ENCODE results near the gene SCG3.

The SCG3 gene

DNA sequence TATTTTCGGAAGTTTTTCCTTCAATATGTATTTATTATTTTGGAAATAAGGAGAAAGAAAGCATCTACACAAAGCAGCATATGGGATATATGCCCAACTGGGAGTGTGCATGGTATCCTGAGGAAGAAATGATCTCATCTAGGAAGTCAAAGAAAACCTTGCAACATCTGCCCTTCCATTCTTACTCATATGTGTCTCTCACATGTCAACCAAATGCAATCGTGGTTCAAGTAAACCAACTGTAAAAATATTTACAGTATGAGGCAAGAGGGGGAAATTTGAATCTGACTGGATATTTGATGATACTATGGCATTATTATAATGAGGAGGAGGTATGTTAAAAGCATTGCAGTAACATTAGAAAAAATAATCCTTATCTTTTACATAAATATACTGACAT is 3.2 kb upstream of the SCG3 start:
- no peak for DNase-seq (ENCODE audit: low read depth)

DNA sequence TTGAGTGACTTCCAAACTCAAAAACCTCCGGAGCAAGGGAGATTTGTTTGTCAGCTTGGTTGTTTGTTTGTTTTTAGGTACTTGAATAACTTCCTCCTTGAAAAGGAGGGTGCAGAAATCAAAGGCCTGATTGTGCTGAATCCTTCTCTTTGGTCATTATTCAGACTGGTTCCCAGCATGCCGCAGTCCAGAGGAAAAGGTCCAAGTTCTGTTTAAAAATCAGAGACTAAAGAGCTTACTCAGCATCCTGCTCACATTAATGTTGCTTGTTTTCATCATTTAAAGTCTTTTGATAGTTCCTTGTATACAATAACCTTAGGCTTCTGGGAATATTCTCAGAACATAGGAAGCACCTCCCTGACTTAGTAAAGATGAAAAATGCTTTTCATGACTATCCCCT is 982 bp upstream of the SCG3 start:
- no peak for DNase-seq (ENCODE audit: low read depth)

DNA sequence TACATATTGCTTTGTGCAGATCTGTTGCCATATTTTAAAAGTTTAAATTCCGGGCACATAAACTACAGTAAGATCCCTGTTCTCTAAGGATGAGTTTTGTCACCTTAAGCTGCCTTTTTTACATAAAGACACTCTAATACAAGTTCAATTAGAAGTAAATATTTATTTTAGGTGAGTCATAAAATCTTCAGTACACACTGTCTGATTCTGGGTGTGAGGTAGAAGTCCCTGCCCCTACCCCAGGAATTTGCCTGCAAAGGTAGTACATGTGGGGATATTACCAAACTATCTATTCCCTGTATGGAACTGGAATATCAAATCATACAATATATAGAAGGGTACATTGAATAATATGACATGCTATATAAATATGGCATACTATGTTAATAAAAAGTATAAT is 6.3 kb downstream of the SCG3 start:
- no peak for DNase-seq (ENCODE audit: low read depth)

DNA sequence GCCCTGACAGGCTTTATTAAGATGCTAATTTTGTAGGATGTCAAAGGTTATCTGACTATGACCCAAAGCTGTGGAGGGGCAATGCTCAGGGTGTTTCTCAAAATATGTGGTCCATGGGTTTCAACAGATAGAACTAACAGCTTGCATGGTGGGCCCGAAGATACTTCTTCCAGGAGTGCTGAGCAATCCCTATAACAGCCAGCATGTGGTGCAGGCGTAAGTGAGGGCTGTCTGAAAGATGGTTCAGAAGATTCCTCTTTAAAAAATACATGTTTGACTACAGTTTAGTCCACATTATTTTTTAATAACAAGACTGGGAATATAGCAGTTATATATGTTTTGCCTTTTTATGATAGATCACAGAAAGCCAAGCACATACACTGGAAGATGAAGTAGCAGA is 7.6 kb downstream of the SCG3 start:
- no peak for DNase-seq (ENCODE audit: low read depth)

DNA sequence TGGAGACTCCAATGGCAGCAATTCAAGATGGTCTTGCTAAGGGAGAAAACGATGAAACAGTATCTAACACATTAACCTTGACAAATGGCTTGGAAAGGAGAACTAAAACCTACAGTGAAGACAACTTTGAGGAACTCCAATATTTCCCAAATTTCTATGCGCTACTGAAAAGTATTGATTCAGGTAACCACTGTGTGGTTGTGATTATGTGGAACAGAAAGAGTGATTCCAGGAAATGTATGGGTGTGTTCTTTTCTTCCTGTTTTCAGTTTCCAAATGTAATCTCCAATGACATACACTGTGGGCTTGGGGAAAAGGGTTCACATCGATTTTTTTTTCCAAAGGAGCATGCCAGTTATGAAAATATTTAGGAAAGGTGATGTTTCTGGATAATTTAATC is 10.9 kb downstream of the SCG3 start:
- DNase-seq (ENCODE audit: low read depth) = no peak

DNA sequence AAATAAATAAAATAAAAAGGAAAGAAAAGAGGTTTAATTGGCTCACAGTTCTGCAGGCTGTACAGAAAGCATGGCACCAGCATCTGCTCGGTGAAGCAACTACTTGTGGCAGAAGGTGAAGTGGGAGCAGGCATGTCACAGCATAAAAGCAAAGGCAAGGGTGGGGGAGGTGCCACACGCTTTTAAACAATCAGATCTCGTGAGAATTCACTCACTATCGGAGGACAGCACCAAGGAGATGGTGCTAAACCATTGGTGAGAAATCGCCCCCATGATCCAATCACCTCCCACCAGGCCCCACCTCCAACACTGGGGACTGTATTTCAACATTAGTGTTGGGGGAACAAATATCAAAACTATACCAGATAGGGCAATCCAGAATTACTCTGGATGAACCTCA is 15.3 kb downstream of the SCG3 start:
- no peak for DNase-seq (ENCODE audit: low read depth)

DNA sequence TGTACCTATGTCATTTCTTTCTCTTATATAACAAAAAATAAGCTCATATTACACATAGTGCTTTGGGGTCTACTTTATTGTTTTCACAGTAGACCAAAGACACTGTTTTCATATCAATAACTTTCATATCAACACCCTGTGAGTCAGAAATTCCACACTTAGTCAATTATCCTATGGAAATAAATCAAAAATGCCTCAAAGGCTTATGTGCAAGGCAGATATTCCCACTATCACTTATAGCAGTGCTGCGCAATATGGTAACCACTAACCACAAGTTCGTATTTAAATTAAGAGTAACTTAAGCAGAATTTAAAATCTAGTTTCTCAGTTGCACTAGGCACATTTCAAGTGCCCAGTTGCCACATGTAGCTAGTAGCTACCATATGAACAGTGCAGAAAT is 15.9 kb downstream of the SCG3 start:
- DNase-seq (ENCODE audit: low read depth) = no peak

DNA sequence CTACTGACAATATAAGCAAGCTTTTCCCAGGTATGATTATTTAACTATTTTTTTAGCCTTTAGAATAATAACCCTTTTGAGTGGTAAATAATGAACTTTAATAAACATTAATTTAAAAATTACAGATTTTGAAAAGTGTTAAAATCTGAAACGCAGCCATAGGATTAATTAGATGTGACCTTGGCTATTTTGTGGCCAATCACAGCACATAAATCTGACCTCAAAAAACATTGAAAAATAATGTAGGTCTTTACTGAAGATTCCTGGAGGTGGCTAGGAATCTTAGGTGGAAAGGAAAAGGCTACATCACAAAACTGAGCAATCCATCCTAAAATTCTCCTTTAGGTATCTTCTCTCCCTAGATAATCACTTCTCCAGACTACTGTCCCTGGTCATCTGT is 18.1 kb downstream of the SCG3 start:
- no peak for DNase-seq (ENCODE audit: low read depth)

DNA sequence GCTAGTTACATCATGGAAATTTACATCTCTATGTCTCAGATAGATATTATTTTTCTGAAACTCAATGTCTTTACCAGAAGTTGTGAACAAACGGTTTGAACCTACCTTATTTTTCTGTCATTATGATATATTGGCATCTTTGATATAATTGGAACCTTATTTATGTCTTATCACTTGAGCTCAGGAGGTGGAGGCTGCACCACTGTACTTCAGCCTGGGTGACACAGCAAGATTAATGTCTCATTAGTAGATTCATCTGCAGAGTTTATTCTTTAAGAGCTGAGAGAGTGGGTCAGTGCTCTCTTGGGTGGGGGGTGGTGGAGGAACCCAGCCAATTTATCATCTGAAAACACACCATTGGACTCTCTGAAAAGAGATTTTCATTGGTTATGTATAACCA is 21.4 kb downstream of the SCG3 start:
- no peak for DNase-seq (ENCODE audit: low read depth)

DNA sequence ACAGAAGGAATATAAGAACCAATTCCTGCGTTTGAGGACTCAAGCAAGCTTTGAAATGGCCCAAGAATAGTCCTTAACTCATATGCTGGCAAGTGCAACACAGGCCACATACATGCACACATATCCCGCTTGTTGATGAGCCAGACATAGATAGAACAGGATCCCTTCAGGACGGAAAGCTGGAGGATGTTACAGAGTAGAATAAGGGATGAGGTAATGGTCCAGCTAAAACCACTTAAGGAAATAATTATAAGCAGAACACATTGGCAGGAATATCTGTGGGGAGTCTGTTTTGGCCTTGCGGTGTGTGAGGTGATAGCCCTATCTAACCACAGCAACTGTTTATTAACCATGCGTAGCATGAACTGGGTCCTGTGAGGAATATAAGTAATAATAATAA is 25.0 kb downstream of the SCG3 start:
- no peak for DNase-seq (ENCODE audit: low read depth)

DNA sequence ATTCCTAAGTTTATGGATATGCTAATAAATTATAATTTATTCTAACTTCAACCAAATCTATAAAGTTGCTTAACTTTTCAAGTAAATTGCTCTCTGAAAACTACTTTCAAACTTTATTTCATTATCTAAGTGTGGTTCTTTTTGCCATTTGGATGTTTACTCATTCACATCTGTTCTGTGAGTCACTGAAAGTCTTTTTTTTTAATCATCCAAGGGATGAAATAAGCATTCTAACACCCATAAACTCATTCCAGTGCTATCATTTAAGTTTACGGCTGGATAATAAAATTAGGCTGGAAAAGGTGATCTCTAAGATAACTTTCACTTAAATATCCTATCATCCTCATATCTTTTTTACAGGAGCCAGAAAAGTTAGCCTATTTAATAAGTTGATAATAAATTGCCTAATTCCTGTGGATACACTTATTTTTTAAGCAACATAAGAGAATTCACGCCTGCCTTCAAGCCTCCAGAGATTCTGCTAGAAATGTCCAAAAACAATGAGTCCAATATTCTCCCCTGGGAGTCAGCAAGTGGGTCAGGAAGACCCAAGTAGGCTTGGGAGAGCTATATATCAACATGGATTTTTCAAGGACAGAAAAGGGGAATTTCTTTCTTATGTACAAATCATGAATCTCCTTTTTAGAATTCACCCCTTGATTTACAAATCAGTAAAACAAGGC is 25.8 kb downstream of the SCG3 start:
- DNase-seq (ENCODE audit: low read depth) = no peak

DNA sequence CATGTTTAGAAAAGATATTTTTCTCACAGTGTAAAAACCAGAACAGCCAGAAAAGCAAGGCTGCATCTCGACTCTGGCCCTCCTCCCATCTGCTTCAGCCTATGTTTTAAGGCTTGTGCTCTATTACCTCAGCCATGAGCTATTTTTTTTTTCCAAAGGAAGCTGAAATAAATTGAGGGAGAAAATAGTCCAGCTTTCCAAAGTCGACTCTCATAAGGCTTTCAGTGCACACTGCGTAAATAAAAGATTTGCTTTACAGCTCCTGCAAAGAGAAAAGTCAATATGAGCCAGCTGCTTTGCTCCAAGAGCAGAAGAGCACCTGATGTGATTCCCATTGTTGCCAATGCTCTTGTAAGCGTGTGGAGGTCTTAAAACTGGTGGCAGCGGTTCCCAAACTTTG is 26.7 kb downstream of the SCG3 start:
- DNase-seq (ENCODE audit: low read depth) = no peak

DNA sequence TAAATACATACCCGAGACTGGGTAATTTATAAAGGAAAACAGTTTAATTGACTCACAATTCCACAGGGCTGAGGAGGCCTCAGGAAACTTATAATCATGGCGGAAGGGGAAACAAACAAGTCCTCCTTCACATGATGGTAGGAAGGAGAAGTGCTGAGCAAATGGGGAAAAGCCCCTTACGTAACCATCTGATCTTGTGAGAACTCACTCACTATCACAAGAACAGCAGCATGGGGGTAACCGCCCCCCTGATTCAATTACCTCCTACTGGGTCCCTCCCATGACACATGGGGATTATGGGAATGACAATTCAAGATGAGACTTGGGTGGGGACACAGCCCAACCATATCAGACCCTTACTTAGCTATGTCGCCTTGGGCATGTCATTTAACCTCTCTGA is 27.7 kb downstream of the SCG3 start:
- no peak for DNase-seq (ENCODE audit: low read depth)

DNA sequence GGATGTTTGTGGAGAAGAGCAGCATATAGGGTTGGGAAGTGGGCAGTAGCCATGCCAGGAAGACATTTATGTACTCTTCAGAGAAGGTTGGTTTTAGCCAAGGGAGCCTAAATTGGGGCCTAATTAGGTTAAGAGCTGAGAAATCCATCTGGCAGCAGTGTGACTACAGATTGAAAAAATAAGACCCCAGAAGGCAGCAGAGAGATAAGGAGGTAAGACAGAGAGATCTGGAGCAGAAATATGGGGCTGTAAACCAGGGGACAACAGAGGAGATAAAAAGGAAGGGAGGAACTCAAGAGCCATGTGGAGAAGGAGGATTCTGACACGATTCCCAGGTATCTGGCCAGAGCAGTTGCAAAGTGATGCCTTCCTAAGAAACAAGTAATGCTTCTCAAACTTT is 32.9 kb downstream of the SCG3 start:
- DNase-seq (ENCODE audit: low read depth) = no peak

DNA sequence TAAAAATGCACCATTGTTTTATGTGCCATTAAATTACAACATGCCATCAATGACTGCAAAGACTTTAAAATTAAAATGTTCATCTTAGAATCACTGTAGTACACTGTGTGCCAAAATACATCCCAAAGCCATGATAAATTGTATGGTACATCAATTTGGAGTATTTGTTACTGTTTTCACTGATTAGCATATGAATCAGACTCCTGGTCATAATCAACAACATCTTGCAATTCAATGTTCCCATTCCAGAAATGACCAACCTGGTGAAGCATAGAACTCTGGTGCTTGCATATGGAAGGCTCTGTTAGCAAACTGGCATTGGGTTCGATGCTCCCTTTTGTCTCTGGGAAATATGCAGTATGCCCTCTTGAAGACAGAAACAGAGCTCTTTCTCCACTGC is 33.6 kb downstream of the SCG3 start:
- DNase-seq (ENCODE audit: low read depth) = no peak

DNA sequence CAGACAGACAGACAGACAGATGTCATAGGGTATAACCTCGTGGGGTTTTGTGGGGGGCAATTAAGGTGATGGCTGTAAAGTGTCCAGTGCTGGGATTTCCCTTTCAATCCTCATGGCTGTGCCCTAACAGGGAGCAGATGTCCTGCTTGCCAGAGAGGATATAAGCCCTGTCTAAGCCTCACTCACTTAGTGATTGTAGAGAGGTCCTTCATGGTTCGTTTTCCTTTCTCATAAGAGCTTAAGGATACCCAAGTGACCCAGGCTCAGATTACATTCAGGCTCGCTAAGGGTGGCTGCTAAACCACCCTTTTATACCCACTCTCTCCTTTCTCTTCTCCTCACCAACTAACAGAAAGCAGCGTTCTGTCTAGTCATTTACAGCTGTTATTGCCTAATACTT is 36.9 kb downstream of the SCG3 start:
- no peak for DNase-seq (ENCODE audit: low read depth)

DNA sequence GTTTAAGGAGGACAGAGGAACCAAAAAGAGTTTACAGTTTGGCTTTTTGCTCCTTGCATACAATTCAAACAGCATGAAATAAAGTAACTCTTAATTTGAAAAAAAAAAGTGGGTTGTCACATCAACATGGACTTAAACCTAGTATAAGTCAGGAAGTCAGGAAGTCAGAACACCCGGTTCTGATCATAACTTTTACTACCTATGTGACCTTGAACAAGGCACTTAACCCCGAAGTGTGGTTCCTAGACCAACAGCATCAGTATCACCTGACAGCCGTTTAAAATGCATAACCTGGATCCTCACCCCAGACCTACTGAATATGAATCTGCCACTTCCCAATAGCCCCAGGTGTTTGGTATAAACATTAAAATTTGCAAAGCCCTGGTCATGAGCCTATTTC is 37.4 kb downstream of the SCG3 start:
- no peak for DNase-seq (ENCODE audit: low read depth)

DNA sequence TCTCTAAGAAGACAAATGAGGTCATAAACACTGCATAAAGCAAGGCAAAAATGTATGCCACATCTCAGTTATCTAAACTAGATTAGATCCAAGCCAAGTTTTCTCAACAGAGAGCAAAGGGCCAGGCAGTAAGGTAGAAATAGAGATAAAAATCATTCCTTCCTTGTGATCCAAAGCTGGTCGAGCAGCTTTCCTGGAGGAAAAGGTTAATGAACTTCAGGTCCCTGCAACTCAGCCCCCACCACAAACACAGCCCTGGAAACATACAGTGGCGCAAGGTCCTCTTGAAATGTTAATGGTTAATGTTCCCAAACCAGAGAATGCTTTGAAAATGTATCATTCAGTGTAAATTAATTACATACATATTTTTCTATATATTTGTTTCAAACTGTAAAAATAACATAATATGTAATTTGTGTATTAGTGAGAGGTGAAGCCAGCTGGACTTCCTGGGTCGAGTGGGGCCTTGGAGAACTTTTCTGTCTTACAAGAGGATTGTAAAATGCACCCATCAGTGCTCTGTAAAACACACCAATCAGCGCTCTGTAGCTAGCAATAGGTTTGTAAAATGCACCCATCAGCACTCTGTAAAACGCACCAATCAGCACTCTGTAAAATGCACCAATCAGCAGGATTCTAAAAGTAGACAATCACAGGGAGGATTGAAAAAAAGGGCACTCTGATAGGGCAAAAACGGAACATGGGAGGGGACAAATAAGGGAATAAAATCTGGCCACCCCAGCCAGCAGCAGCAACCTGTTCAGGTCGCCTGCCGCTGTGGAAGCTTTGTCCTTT is 39.1 kb downstream of the SCG3 start:
- no peak for DNase-seq (ENCODE audit: low read depth)

DNA sequence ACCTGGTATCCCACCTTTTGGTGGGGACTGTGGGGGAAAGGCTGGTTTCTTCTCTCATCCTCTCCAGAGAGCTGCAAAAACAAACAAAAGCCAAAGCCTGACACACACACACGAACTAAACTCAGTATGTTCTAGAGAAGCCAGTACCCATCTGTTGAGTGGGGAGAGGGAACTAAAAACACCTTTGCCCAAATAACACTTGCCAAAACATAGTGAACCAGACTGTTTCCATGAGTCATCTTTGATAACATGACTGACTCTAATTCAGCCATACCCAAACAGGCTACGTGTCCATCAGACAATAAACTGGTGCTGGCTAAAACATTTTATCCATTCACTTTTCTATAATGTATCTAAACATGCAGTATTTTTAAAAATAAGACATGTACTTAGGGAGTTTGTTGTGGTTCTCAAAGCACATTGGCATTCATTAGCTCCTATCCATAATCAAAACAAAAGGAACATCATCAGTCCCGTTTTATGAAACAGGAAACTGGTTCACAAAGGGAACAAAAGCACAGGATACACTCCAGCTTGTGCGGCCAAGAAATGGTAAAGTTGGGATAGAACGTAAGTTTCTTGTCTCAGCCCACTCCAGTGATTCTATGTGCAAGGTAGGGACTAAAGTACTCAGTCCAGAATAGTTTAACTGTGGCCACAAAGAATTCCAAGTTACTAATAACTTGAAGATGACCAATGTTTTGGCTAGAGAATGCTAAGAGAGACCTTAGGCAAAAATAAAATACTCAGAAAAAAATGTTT is 40.1 kb downstream of the SCG3 start:
- DNase-seq (ENCODE audit: low read depth) = no peak

DNA sequence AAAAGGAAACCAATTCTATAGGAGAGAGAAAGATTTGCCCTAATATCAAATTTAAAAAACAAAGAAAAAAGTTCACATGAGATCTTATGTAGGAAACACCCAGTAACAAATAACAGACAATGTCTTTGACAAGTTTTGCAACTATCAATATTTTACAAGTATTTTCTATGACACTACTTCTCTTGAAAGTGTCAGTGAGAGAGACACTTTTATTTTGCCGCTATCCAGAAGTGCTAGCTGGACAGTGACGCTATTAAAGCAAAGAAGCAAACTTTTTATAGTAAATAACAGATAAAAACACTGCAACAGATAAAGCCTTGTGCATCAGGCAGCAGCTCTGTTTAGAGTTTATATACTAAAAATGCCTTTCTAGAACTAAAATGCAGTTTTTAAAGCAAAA is 42.9 kb downstream of the SCG3 start:
- no peak for DNase-seq (ENCODE audit: low read depth)

DNA sequence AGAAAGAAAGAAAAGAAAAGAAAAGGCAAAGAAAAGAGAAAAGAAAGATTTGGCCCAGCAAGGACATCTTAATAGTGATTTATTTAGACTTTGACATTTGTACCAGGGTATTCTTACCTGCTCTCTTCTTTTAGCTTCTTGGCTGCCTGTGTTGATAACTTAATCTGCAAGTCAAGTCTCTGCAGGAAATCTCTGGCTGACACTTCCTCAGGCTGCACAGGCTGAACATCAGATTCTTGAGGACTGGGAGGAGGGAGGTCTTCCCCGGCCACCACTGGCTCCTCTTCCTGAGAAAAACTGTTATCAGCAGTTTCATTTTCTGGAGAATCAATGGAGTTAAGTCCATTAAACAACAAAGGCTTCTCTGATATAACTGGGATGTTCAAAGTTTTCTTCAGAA is 43.4 kb downstream of the SCG3 start:
- no peak for DNase-seq (ENCODE audit: low read depth)

DNA sequence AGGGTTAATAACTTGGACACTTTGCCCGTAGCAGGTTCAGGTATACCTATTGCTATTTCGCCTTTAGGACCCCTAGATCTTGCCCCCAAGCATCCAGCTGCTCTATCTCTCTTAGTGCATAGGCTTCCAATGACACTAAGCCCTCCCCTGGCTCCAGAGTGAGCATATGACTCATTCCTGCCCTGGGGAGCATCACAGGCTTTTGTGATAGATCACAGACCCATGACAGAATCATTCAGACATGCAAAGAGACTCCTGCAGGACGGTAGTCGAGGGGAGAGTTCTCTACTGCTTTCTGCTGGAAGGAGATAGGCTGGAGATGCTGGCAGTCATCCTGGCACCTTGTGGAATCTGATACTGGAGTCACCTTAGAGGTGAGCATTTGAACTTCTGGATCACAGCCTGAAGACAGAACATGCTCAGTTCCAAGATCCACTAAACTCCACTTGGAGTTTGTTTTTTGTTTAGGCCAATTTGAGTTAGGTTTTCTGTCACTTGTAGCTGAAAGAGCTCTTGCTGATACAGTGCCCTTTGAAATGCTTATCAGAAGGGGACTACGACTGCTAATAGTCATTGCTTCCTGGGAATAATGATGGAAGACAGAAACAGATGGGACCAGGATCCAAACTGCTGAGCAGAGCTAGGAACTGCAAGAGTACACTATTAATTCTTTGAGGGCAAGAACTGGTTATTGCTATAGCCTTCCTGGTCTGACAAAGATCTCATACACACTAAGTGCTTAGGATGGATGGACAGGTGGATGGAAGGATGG is 45.2 kb downstream of the SCG3 start:
- DNase-seq (ENCODE audit: low read depth) = peak; percentile 12

Measured in stimulated activated CD8-positive, alpha-beta memory T cell treated with anti-CD3 and anti-CD28 coated beads, Interleukin-15, amount 100 ng/mL, for 1 hour (primary cell).